NT2/D1 (cell line): ENCODE measurements around the gene DNAH8.

ENCODE experiments used
- YY1 ChIP-seq: IDR thresholded peaks from 2 replicates; pipeline ENCODE4 v1.6.1; 2011; ENCODE audit not compliant: insufficient read length, insufficient read depth
- ZNF274 ChIP-seq: IDR thresholded peaks from 2 replicates; pipeline ENCODE4 v1.6.1; 2011; ENCODE audit warnings: mild to moderate bottlenecking, low read depth, low read length

- TF ChIP-seq YY1 = no peak
- no peak for TF ChIP-seq ZNF274
Observed at GRCh38 chr6:39060467-39061160, 345.5 kb downstream of the DNAH8 start.
